HUES64 (cell line): ENCODE data around the gene PLCB1.
"Not testable (repeated sequence)": the region's sequence is repeated elsewhere in the genome, so short reads cannot be mapped to it uniquely, and the experiment has no call there.

ENCODE experiments used
- H3K27ac ChIP-seq: 2 replicates; pipeline ENCODE4 v1.7.0; 2013; ENCODE audit warnings: low read depth, low read length, inconsistent platforms
- H3K27me3 ChIP-seq: 2 replicates; pipeline ENCODE4 v1.6.1; 2013; ENCODE audit warnings: mild to moderate bottlenecking, low read length; ENCODE audit not compliant: insufficient read depth
- H3K36me3 ChIP-seq: 2 replicates; pipeline ENCODE4 v1.6.1; 2013; ENCODE audit warnings: mild to moderate bottlenecking, low read length; ENCODE audit not compliant: insufficient read depth
- H3K4me1 ChIP-seq: 2 replicates; pipeline ENCODE4 v1.6.1; 2013; ENCODE audit warnings: mild to moderate bottlenecking, low read length, moderate library complexity; ENCODE audit not compliant: insufficient read depth
- H3K4me3 ChIP-seq: 2 replicates; pipeline ENCODE4 v1.5.1; 2013; ENCODE audit warnings: mild to moderate bottlenecking, low read length, moderate library complexity
- H3K9ac ChIP-seq: 2 replicates; pipeline ENCODE4 v1.6.1; 2013; ENCODE audit warnings: mild to moderate bottlenecking, low read depth, low read length
- H3K9me3 ChIP-seq: 2 replicates; pipeline ENCODE4 v1.6.1; 2013; ENCODE audit warnings: low read depth, low read length; ENCODE audit not compliant: insufficient read depth
- WGBS: fragments of 150-250, 120-280 bp; methylation state at CpG from one replicate; pipeline ENCODE4 v1.1.7; 2013; ENCODE audit warnings: missing lambda C conversion rate; 5-methylcytosine and 5-hydroxymethylcytosine counted together

The PLCB1 gene

DNA sequence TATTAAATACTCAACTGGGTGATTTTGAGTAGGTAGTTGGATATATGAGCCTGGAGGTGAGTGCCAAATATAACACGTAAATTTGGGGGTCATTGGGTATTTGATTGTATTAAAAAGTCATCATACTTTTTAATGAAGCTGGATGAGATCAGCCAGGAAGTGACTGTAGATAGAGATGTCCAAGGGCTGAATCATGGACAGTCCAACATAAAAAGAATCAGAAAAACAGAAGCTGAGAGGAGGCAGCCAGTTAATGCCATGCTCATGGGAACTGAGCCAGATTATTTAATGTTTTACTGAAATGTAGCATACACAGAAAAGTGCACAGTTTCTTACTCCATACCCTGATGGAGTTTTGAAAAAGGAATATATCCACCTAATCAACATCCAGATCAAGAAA, 501.3 kb downstream of the PLCB1 start:
- Histone ChIP-seq H3K36me3 (no peaks in the 10 kb centered on the region; the same call in 1 of the 2 replicates), H3K9me3 (no peaks in the 10 kb centered on the region), H3K4me1 (0 out of 2 replicates have a peak, but pooled peaks cover 2% of the 10 kb centered on the region), H3K9ac (no peak overlapping the region), H3K27ac (no peak overlapping the region), H3K27me3 (no peaks in the 10 kb centered on the region), H3K4me3 (no peak overlapping the region)
- 100% methylated on average over 1 of the region's 1 CpG for WGBS

DNA sequence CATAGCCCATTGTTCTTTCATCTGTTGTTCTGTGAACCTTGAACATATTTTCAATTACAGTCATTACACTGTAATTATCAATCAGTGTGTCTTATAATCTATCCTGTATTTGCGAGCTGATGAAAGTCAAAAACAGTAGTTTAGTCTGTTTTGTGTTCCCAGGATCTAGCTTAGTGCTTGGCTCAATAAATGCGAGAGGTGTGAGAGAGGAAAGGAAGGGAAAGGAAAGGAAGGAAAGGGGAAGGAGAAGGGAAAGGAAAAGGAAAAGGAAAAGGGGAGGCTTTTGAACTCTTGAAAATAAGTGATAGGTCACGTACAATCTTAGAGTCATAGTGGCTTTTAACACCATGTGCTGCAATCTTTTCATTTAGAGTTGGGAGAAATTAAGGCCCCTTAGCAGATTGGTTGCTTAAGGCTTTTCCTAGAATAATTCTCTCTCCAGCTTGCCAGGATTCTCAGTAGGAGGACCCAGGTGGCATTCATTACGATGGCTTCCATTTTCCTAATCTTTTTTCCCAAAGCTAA, 503.0 kb downstream of the PLCB1 start:
- Histone ChIP-seq H3K9ac (no peak overlapping the region), H3K4me1 (0 out of 2 replicates have a peak, but pooled peaks cover 2% of the 10 kb centered on the region), H3K36me3 (no peaks in the 10 kb centered on the region), H3K27me3 (no peaks in the 10 kb centered on the region), H3K4me3 (no peak overlapping the region), H3K9me3 (no peaks in the 10 kb centered on the region), H3K27ac (no peak overlapping the region)
- 89% methylated on average over 4 of the region's 4 CpGs for WGBS

DNA sequence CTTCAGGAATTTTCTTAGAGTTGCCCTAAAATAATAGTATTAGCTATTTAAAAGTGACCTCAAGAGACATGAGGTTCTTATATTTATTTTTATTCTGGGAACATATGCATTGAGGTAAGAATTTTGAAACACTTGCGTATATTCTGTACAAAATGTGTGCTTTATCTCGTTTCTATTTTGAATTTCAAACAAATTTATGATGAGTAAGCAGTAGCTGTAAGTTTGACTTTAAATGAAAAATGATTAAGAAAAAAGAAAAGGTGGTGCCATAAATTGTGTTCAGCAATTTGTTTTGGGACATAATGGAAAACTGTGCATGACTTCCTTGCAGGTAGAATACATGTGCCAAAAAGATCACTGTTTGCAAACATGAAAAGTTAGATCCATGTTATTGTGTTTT, 503.8 kb downstream of the PLCB1 start:
- Histone ChIP-seq H3K4me3 (no peak overlapping the region), H3K36me3 (no peaks in the 10 kb centered on the region), H3K4me1 (0 out of 2 replicates have a peak, but pooled peaks cover 2% of the 10 kb centered on the region), H3K9me3 (no peaks in the 10 kb centered on the region), H3K27me3 (no peaks in the 10 kb centered on the region), H3K27ac (no peak overlapping the region), H3K9ac (no peak overlapping the region)
- WGBS, result 96% methylated on average over 2 of the region's 2 CpGs

DNA sequence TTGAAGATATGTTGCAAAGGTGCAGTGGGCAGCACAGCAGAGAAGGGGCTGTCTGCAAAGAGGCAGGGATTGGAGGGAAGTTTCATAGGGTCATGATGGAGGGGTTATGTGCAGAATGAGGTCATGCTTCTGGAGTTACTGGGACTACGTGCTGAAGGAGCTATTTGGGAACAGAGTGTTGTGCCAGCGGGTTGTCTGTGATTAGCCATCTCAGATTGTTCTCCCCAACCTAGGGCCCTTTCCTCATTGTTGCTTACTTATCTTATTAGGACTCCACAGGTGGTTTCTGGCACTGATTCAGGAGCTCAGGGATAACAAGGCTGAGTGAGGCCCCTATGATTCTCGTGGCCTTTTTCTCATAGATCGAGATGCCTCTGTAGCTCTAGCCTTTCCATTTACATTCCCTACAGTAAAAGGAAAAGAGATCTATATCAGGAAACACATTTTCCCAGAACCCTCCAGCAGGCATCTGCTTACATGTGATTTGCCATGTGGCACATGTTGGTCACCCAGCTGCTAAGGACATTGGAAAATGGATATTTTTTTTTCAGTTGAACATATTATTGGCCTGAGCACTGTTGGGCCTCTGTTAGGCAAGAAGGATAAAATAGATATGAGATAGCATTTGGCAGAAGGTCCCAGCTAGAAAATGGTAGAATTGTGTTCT, 507.2 kb downstream of the PLCB1 start:
- Histone ChIP-seq H3K4me1 (0 out of 2 replicates have a peak, but pooled peaks cover 2% of the 10 kb centered on the region), H3K27me3 (no peaks in the 10 kb centered on the region), H3K9ac (no peak overlapping the region), H3K4me3 (no peak overlapping the region), H3K27ac (no peak overlapping the region), H3K36me3 (no peaks in the 10 kb centered on the region), H3K9me3 (no peaks in the 10 kb centered on the region)
- 83% methylated on average over 4 of the region's 4 CpGs for WGBS

DNA sequence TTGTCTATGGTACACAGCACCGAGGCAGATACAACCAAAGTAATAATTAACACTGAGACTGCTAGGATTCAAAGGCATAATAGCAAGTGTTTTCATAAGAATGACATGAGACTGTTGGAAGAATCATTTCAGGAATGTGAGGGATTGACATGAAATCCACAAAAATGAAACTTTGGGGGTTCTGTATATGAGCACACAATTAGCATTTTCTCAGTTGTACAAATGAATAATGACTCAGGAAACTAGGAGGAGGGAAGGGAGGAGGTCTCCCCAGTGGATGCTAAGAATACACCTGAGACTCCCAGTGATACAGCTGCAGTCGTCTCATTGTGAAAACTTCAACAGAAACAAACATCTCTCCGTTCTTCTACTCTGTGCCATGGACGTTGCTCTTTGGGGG, 508.4 kb downstream of the PLCB1 start:
- Histone ChIP-seq H3K9me3 (no peaks in the 10 kb centered on the region), H3K27me3 (no peaks in the 10 kb centered on the region), H3K9ac (no peak overlapping the region), H3K36me3 (no peaks in the 10 kb centered on the region), H3K4me1 (0 out of 2 replicates have a peak, but pooled peaks cover 1% of the 10 kb centered on the region), H3K4me3 (no peak overlapping the region), H3K27ac (no peak overlapping the region)
- whole genome bisulfite sequencing, result 79% methylated on average over 3 of the region's 4 CpGs

DNA sequence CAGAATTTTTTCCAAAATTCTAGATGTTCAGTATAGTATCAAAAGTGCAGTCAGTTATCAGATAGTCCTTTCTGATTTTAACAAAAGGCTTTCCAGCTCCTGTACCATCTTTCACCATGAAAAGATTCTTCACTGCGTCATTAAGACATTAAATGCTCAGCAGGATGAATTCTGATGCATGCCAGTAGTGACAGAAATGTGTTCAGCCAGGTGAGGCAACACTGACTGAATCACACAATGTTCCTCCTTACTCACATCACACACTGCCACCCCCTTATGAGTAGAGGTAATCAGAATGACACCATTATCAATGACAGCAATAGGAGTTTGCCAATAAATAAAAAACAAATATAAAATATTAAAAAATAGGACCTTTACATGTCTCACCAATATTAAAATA, 510.2 kb downstream of the PLCB1 start:
- Histone ChIP-seq H3K4me1 (peaks cover 8% of the 10 kb centered on the region; the same call in 1 of the 2 replicates), H3K27ac (no peak overlapping the region), H3K4me3 (no peak overlapping the region), H3K36me3 (peaks cover 7% of the 10 kb centered on the region; the same call in 1 of the 2 replicates), H3K9me3 (no peaks in the 10 kb centered on the region), H3K27me3 (no peaks in the 10 kb centered on the region), H3K9ac (no peak overlapping the region)
- 88% methylated on average over 1 of the region's 1 CpG for whole genome bisulfite sequencing

DNA sequence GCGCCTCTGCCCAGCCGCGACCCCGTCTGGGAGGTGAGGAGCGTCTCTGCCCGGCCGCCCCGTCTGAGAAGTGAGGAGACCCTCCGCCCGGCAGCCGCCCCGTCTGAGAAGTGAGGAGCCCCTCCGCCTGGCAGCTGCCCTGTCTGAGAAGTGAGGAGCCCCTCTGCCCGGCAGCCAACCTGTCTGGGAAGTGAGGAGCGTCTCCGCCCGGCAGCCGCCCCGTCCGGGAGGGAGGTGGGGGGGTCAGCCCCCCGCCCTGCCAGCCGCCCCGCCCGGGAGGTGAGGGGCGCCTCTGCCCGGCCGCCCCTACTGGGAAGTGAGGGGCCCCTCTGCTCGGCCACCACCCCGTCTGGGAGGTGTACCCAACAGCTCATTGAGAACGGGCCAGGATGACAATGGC, 512.4 kb downstream of the PLCB1 start:
- not testable (repeated sequence) for H3K4me1 ChIP-seq, H3K9me3 ChIP-seq, H3K9ac ChIP-seq, H3K4me3 ChIP-seq, H3K27ac ChIP-seq, H3K27me3 ChIP-seq
- peaks cover 17% of the 10 kb centered on the region for H3K36me3 ChIP-seq
- 88% methylated on average over 12 of the region's 30 CpGs for WGBS

DNA sequence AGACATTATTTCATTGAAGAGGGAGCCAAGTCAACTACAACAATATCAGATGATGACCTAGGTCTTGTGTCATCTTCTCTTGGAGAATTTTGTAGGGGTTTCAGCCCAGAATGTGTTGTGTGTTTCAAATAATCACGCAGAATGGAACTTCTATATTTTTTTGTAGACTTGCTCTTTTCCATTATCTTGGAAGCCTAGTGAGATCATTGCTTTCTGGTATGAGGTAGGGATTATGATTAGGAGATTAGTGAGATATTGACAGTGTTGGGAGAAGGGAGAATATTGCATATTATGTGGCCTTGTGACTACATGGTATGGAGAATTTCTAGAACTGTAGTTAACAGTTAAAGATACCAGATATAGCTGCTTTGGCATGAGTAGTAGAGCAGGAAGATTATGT, 513.3 kb downstream of the PLCB1 start:
- Histone ChIP-seq H3K27me3 (no peaks in the 10 kb centered on the region), H3K4me3 (no peak overlapping the region), H3K4me1 (peaks cover 8% of the 10 kb centered on the region; the same call in 1 of the 2 replicates), H3K36me3 (peaks cover 25% of the 10 kb centered on the region), H3K9me3 (no peaks in the 10 kb centered on the region), H3K9ac (no peak overlapping the region), H3K27ac (no peak overlapping the region)
- 97% methylated on average over 1 of the region's 1 CpG for WGBS

DNA sequence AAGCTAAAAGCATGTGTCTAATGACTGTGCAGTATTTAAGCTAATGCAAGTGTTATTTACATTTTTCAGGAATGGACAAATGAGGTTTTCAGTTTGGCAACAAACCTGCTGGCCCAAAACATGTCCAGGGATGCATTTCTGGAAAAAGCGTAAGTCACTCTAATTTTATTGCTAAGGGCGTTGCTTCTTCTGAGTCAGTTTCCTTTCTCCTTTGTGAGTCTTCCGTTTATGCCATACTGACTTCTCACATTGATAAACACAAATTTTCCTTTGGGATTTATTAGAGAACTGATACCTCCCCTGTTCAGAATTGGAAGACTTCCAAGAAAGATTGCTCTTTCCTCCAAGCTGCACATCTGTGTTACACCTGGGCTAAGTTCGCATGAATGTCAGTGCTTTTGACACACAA, 514.0 kb downstream of the PLCB1 start:
- H3K4me1 ChIP-seq, result peaks cover 8% of the 10 kb centered on the region; the same call in 1 of the 2 replicates
- H3K27ac ChIP-seq, result no peak overlapping the region
- no peak overlapping the region for H3K4me3 ChIP-seq
- peaks cover 31% of the 10 kb centered on the region for H3K36me3 ChIP-seq
- 94% methylated on average over 4 of the region's 4 CpGs for WGBS
- H3K27me3 ChIP-seq, result no peaks in the 10 kb centered on the region
- H3K9ac ChIP-seq, result no peak overlapping the region
- H3K9me3 ChIP-seq, result no peaks in the 10 kb centered on the region

DNA sequence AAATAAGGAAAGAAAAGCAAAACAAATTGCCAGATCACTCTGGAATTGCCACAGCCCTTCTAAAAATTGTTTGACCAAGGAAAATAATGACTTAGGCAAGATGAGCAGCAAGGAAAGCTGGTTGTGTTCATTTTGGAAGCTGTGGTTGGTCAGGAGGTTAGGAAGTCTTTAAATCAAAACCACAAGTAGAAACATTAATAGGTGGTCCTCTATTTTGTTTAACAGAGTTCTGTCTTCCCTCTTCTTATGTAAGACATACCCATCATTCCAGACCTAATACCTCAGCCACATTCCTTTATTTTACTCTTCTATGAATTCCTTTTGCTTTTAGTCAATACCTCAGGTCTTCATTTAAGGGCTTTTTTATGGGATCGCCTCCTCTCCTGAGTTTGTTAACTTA, 514.6 kb downstream of the PLCB1 start:
- Histone ChIP-seq H3K4me1 (peaks cover 8% of the 10 kb centered on the region; the same call in 1 of the 2 replicates), H3K9ac (no peak overlapping the region), H3K27ac (no peak overlapping the region), H3K36me3 (peaks cover 31% of the 10 kb centered on the region), H3K4me3 (no peak overlapping the region), H3K27me3 (no peaks in the 10 kb centered on the region), H3K9me3 (no peaks in the 10 kb centered on the region)
- WGBS, result 97% methylated on average over 1 of the region's 1 CpG

DNA sequence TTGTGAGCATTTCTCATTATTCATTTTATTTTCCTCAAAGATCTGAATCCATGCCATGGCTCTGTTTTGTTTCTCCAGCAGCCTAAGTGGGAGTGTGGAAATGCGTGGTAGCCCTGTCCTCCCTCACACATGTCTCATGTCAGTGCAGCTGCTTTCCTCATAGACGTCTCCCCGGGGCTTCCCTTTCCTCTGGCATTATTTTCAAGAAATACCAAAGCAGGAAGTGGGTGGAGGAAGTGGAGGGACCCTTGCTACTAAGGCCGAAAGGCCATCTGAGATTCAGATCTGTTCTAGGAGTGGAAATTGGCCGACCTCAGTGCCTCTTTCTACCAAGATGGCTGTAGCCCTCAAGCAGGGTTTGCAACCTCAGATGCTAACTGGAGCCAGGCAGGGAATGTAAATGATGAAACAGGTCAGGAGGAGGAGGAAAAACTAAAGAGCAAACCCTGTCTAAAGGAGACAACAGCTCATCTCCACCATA, 515.9 kb downstream of the PLCB1 start:
- peaks cover 31% of the 10 kb centered on the region for H3K36me3 ChIP-seq
- H3K4me1 ChIP-seq, result peaks cover 8% of the 10 kb centered on the region; the same call in 1 of the 2 replicates
- whole genome bisulfite sequencing, result 96% methylated on average over 5 of the region's 5 CpGs
- H3K27me3 ChIP-seq, result no peaks in the 10 kb centered on the region
- no peak overlapping the region for H3K4me3 ChIP-seq
- H3K9me3 ChIP-seq, result no peaks in the 10 kb centered on the region
- H3K9ac ChIP-seq, result no peak overlapping the region
- no peak overlapping the region for H3K27ac ChIP-seq
